Gastroesophageal sphincter (tissue), 4 donors: ENCODE results near the gene TMEM41A. TPM values are rescaled to one million over a fixed set of nuclear protein-coding genes. Genes with fewer than 3 reads are reported as not detected.

Source experiments
- ATAC-seq: fragments of 150-250 bp; one replicate; pipeline ENCODE4 v1.9.1; 2016; ENCODE audit warnings: mild to moderate bottlenecking, moderate library complexity
- H3K27ac ChIP-seq, 4 donors: fragments of 200-600 bp; sonication (generic) in 3 of 4; 1 replicate in 3 of 4; 2 replicates in 1 of 4; pipeline ENCODE4 v1.5.1; 2016 to 2019
- H3K27me3 ChIP-seq: fragments of 200-600 bp; sonication (generic); one replicate; pipeline ENCODE4 v1.5.1; 2019
- H3K36me3 ChIP-seq, 2 donors: fragments of 200-600 bp; sonication (generic); one replicate each; pipeline ENCODE4 v1.5.1; 2019; ENCODE audit warnings: control low read depth in 1 of 2
- H3K4me1 ChIP-seq, 3 donors: fragments of 200-600 bp; sonication (generic); 1 replicate in 2 of 3; 2 replicates in 1 of 3; pipeline ENCODE4 v1.5.1; 2016 to 2019; ENCODE audit warnings: control low read depth in 2 of 3
- H3K4me3 ChIP-seq, 2 donors: fragments of 200-600 bp; sonication (generic); one replicate each; pipeline ENCODE4 v1.5.1; 2019; ENCODE audit warnings: mild to moderate bottlenecking in 1 of 2, moderate library complexity in 1 of 2
- H3K9me3 ChIP-seq, 3 donors: fragments of 200-600 bp; sonication (generic); one replicate each; pipeline ENCODE4 v1.5.1; 2017 to 2019; ENCODE audit warnings: control low read depth in 2 of 3
- EP300 ChIP-seq: sonication (generic); formaldehyde crosslinking; IDR thresholded peaks from one replicate; pipeline ENCODE4 v1.6.1; 2017; ENCODE audit warnings: antibody characterized with exemption, mild to moderate bottlenecking
- POLR2A ChIP-seq, 2 donors: fragments of 450-650 bp; IDR thresholded peaks; one replicate each; pipeline ENCODE4 v1.6.1; 2017; ENCODE audit warnings: antibody characterized with exemption in 2 of 2, mild to moderate bottlenecking in 2 of 2, moderate library complexity in 1 of 2
- POLR2AphosphoS5 ChIP-seq: sonication (generic); formaldehyde crosslinking; IDR thresholded peaks from one replicate; pipeline ENCODE4 v1.6.1; 2017; ENCODE audit warnings: antibody characterized with exemption
- WGBS, 2 donors: methylation state at CpG; one replicate each; pipeline ENCODE4 v1.1.5; 2018; ENCODE audit warnings: low coverage in 1 of 2; 5-methylcytosine and 5-hydroxymethylcytosine counted together
- total RNA-seq, 4 donors: library from RNA; depleted of rRNA; stranded (reverse); fragments of >200 nt; gene quantifications; one replicate each; pipeline ENCODE4 v1.1.0, GENCODE V29; 2016
- TF ChIP-seq, protein P1 (sequence below), 4 experiments: fragments of 200-600 bp in 2 of 4; fragments of 450-650 bp in 2 of 4; sonication (generic) in 1 of 4; IDR thresholded peaks; one replicate each; pipeline ENCODE4 v1.5.1; 2017 to 2019; ENCODE audit warnings: antibody characterized with exemption in 4 of 4, mild to moderate bottlenecking in 2 of 4, moderate library complexity in 2 of 4

Gene TMEM41A
- total RNA-seq, 4 donors from 2014 or later = 7.2 to 10.4 (median 9.3) TPM

DNA sequence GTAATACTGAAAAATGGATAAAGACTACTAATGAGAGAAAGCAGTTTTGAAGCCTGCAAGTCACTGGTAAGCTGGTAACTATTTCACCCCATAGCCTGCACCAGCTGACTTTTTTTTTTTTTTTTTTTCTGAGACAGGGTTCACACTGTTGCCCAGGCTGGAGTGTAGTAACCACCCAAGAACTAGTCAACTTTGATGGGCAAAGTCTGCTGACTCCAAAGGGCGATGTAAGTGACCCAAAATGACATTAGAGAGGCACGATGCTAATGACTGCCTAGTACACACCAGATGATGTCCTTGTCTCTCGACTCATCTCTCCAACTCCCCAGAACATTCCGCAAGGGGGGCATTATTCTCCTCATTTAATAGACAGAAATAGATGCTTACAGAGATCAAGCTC lies 12.9 kb upstream of the TMEM41A start:
- no peak for TF ChIP-seq EP300
- TF ChIP-seq POLR2A (IDR thresholded peaks at IDR 0.05) = no peak
- TF ChIP-seq POLR2AphosphoS5 = no peak
- TF ChIP-seq, protein P1, sequence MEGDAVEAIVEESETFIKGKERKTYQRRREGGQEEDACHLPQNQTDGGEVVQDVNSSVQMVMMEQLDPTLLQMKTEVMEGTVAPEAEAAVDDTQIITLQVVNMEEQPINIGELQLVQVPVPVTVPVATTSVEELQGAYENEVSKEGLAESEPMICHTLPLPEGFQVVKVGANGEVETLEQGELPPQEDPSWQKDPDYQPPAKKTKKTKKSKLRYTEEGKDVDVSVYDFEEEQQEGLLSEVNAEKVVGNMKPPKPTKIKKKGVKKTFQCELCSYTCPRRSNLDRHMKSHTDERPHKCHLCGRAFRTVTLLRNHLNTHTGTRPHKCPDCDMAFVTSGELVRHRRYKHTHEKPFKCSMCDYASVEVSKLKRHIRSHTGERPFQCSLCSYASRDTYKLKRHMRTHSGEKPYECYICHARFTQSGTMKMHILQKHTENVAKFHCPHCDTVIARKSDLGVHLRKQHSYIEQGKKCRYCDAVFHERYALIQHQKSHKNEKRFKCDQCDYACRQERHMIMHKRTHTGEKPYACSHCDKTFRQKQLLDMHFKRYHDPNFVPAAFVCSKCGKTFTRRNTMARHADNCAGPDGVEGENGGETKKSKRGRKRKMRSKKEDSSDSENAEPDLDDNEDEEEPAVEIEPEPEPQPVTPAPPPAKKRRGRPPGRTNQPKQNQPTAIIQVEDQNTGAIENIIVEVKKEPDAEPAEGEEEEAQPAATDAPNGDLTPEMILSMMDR (IDR thresholded peaks at IDR 0.05) = no peak
- ATAC-seq = no peak
- Histone ChIP-seq H3K4me1 (peaks cover 0 to 5% (median 0%) of the 10 kb centered on the region in 3 donors), H3K9me3 (no peaks in the 10 kb centered on the region), H3K36me3 (no peaks in the 10 kb centered on the region), H3K27me3 (peaks cover 14% of the 10 kb centered on the region), H3K27ac (no peak overlapping the region), H3K4me3 (no peak overlapping the region)
- WGBS, 2 donors = 74 to 85% methylated on average over 3 to 4 of the region's 4 CpGs

GRCh38 chr3:185508335-185508991 lies 9.6 kb upstream of the TMEM41A start:
- no peak overlapping the region for H3K4me3 ChIP-seq
- no peak overlapping the region for H3K27ac ChIP-seq
- WGBS, 2 donors = 64 to 65% methylated on average over 7 to 12 of the region's 19 CpGs
- H3K36me3 ChIP-seq = no peaks in the 10 kb centered on the region
- H3K4me1 ChIP-seq = peaks cover 0 to 5% (median 0%) of the 10 kb centered on the region in 3 donors
- ATAC-seq = no peak
- TF ChIP-seq POLR2A (IDR thresholded peaks at IDR 0.05) (no peak), POLR2AphosphoS5 (no peak), EP300 (no peak)
- TF ChIP-seq, protein P1 (IDR thresholded peaks at IDR 0.05) = no peak
- H3K9me3 ChIP-seq = no peaks in the 10 kb centered on the region
- H3K27me3 ChIP-seq = peaks cover 4% of the 10 kb centered on the region

DNA sequence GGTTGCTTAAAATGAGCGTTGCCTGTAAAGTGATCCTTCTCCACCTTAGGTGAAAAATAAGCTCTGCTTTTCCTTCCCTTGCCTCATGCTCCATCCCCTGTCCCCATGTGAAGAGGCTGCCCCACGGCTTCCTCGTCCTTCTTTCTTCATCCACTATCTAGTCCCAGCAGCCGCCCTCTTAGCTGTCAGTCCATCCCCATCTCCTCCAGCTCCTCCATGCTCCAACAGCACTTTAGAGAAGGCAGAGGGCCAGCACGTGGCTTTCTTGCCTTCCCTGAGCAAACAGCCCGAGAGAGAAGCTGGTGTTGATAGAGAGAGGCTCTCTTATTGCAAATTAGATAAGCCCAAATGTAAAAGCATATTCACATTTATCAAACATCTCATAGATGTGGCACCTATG lies 9.0 kb upstream of the TMEM41A start:
- H3K36me3 ChIP-seq = no peaks in the 10 kb centered on the region
- WGBS, 2 donors = 55 to 70% methylated on average over 4 to 5 of the region's 6 CpGs
- H3K4me3 ChIP-seq = no peak overlapping the region
- no peaks in the 10 kb centered on the region for H3K9me3 ChIP-seq
- H3K27ac ChIP-seq = no peak overlapping the region
- H3K27me3 ChIP-seq = peaks cover 8% of the 10 kb centered on the region
- TF ChIP-seq POLR2AphosphoS5 (no peak), POLR2A (IDR thresholded peaks at IDR 0.05) (no peak), EP300 (no peak)
- TF ChIP-seq, protein P1 (IDR thresholded peaks at IDR 0.05) = no peak
- ATAC-seq = no peak
- H3K4me1 ChIP-seq = peaks cover 0 to 5% (median 0%) of the 10 kb centered on the region in 3 donors

- ATAC-seq = no peak
- H3K27ac ChIP-seq = no peak overlapping the region
- no peak overlapping the region for H3K4me3 ChIP-seq
- H3K36me3 ChIP-seq = no peaks in the 10 kb centered on the region
- TF ChIP-seq POLR2AphosphoS5 (no peak), EP300 (no peak), POLR2A (IDR thresholded peaks at IDR 0.05) (no peak)
- TF ChIP-seq, protein P1 (IDR thresholded peaks at IDR 0.05) = no peak
- no peaks in the 10 kb centered on the region for H3K9me3 ChIP-seq
- H3K27me3 ChIP-seq = peaks cover 8% of the 10 kb centered on the region
- WGBS, 2 donors = 61 to 65% methylated on average over 2 to 3 of the region's 3 CpGs
- no peaks in the 10 kb centered on the region for H3K4me1 ChIP-seq
These were observed 5.8 kb upstream of the TMEM41A start for GRCh38 chr3:185504636-185505035.

DNA sequence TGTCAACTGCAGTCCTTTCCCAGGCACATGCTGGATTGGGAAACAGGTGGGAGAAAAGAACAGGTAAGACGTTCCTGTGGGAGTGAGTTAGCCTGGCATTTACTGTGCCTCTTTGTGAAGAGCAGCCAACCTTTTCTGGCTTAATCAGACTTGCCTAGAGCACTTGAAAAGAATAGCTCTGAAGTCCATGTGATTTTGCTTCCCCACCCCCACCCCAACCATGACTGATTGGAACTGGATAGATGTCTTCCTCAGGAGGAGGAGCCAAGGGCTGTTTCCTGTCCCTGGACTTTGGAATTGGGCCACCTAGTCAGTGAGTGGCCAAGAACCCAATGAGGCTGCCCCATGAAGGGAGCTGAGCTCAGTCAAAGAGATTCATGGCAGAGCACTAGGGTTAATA lies 4.7 kb upstream of the TMEM41A start:
- Histone ChIP-seq H3K4me3 (no peak overlapping the region), H3K36me3 (no peaks in the 10 kb centered on the region), H3K9me3 (no peaks in the 10 kb centered on the region), H3K27ac (no peak overlapping the region), H3K4me1 (peaks cover 0 to 6% (median 0%) of the 10 kb centered on the region in 3 donors), H3K27me3 (peaks cover 8% of the 10 kb centered on the region)
- TF ChIP-seq, protein P1 (IDR thresholded peaks at IDR 0.05) = no peak
- TF ChIP-seq POLR2A (IDR thresholded peaks at IDR 0.05) (no peak), POLR2AphosphoS5 (no peak)
- ATAC-seq = no peak
- WGBS, 2 donors = no CpG with 5 or more reads among the region's 1 CpG
